Measurements from ENCODE around the gene TAPBPL. TPM values are rescaled to one million over a fixed set of nuclear protein-coding genes. Genes with fewer than 3 reads are reported as not detected.
"Not testable (repeated sequence)": the region's sequence is repeated elsewhere in the genome, so short reads cannot be mapped to it uniquely, and the experiment has no call there.

Gene TAPBPL
- total and polyA plus RNA-seq, 3 experiments from 2014 or later = 29.1 to 131 (median 32.0) TPM

DNA sequence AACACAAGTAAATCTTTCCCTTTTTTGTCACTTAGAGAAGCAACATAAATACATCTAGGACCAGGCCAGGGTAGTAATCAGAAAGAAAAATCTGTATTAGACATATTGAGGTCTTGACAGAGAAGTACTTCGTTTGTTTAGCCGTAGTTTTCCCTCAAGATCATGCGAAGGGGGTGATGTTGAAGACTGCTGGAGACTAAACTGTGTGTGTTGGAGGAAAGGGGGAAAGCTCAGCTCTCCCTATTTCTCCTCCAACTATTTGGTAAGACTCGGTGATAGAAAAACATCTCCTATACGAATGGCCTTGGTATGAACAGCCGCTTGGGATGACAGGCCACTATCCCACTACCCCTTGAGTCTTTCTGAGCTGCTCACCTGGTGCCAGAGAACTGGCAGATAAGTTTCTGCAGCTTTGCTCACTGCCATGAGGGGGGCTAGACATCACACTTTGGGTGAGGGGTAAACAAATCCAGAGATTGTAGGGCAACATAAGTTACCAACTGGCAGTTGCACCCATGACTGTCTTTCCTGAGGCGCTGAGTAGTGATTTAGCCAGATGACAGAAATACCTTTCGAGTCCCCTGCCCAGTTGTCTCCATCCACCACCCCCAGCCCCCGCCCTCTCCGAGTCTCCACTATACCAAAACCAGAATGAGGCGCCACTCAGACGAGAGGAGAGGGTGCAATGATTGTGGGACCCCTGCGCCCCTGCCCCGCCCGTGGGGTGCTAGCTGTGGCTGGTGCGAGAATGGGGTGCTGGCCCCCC is 17.9 kb downstream of the TAPBPL start:
- ChIA-PET POLR2A (interaction anchor here (0.7 to 3.1 kb wide), 20 partner anchors 8 to 398 kb away, joined by 3 to 35 read pairs (median 5); partner anchors contain the start of genes CD27, GAPDH, MRPL51 and TAPBPL), CTCF (interaction anchor here (1.0 to 4.9 kb wide), 22 partner anchors 9 to 150 kb away, joined by 3 to 53 read pairs (median 6); partner anchors contain the start of genes CD27, GAPDH, MRPL51 and TAPBPL)
- Histone ChIP-seq H3K4me3 (ENCODE audit: low read length) (peak overlapping the region; percentile 86), H3K9me3 (ENCODE audit: low read length) (no peaks in the 10 kb centered on the region), H3K4me1 (ENCODE audit: insufficient read depth, low read length) (peaks cover 42% of the 10 kb centered on the region), H3K27me3 (ENCODE audit: insufficient read depth, low read length, poor library complexity, severe bottlenecking) (no peaks in the 10 kb centered on the region), H3K27ac (ENCODE audit: low read depth, low read length) (peak overlapping the region; percentile 63), H3K36me3 (ENCODE audit: insufficient read depth, low read length) (peaks cover 19% of the 10 kb centered on the region)
- H3K36me3 Mint-ChIP-seq = peaks cover 5 to 48% (median 13%) of the 10 kb centered on the region in 3 donors
- H3K4me1 Mint-ChIP-seq = peaks cover 50 to 58% (median 53%) of the 10 kb centered on the region in 3 donors
- H3K4me3 Mint-ChIP-seq = peak overlapping the region; percentile 89 to 97 (median 93)
- DNase-seq = no peak
- no peaks in the 10 kb centered on the region for H3K9me3 Mint-ChIP-seq
- no peaks in the 10 kb centered on the region for H3K27me3 Mint-ChIP-seq
- peak overlapping the region; percentile 90 to 97 (median 96) for H3K27ac Mint-ChIP-seq

DNA sequence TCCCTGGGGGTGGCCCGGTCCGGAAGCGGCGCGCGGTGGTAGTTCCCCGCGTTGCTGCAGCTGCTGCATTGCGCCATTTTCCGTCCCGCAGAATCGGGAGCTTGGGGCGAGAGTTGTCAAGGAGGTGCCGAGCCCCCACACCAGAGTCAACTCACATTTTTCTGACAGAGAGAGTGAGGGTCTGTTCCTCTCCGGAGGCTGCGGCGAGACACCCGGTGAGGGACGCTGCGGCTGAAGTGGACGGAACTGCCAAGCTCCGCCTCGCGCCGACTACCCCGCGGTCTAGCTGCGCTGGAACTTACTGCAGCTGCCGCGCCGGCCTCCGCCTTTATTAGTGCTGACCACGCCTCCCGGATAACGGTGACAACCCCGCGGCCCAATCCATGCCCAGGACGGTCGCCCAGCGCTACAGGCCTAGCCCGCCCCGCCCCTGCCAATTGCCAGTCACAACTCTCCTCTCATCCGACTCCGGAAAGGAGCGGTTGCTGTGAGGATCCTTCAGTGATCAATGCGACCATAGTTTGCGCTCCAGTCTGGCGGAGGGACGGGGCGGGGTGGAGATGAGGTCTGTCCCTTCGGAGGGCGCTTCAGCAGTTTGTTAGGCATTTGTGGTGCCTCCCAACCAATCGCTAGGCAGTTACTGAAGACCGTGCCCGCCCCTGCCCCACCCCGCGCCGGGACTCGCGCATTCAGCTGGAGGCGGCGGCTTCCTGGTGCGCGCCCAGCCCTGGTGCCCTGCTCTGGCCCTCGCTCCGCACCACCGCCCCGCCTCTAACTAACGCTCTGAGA is 18.7 kb downstream of the TAPBPL start, which contains the start of gene VAMP1:
TSS of gene VAMP1 (minus strand) at position 303 of the 789 bp plus-strand sequence. CDS start at position 157, 146 bp downstream.
- H3K4me1 Mint-ChIP-seq = peaks cover 46 to 52% (median 47%) of the 10 kb centered on the region in 3 donors

DNA sequence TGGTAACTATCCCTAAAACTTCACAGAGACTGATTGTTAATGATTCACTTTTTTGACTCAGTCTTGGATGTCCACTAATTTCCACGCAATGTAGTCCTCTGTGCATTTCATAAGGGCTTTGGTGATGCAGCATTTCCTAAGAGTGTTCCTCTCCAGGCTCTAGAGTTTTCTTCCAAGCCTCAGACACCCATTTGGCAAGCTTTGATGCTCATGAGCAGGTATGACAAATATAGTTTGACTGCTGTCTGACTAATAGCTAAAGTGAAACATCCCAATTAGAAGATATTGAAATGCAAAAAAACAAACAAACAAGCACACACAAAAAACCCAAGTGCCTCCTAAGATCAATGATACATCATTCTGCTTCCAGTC is 20.1 kb downstream of the TAPBPL start:
- CTCF ChIA-PET = interaction anchor here (1.3 to 4.9 kb wide), 3 partner anchors 21 to 66 kb away, joined by 3 to 29 read pairs (median 9); partner anchors contain the start of genes CD27 and MRPL51
- Mint-ChIP-seq H3K36me3 (peaks cover 0 to 29% (median 3%) of the 10 kb centered on the region in 3 donors), H3K4me1 (peaks cover 33 to 38% (median 34%) of the 10 kb centered on the region in 3 donors), H3K27me3 (peaks cover under 1 to 6% of the 10 kb centered on the region in 2 donors), H3K27ac (peak overlapping the region in 3 of 8 donors; percentile 1 to 96 (median 68)), H3K9me3 (no peaks in the 10 kb centered on the region), H3K4me3 (peak overlapping the region in 5 of 7 donors; percentile 1 to 93 (median 36))
- H3K9me3 ChIP-seq (ENCODE audit: low read length) = no peaks in the 10 kb centered on the region
- H3K4me3 ChIP-seq (ENCODE audit: low read length) = no peak overlapping the region
- peaks cover 4% of the 10 kb centered on the region for H3K36me3 ChIP-seq (ENCODE audit: insufficient read depth, low read length)
- DNase-seq = no peak
- H3K27ac ChIP-seq (ENCODE audit: low read depth, low read length) = no peak overlapping the region
- POLR2A ChIA-PET = interaction anchor here (3.1 kb wide), 1 partner anchor 63 kb away, joined by 24 read pairs; the partner anchor contains the start of gene GAPDH
- peaks cover 25% of the 10 kb centered on the region for H3K4me1 ChIP-seq (ENCODE audit: insufficient read depth, low read length)
- no peaks in the 10 kb centered on the region for H3K27me3 ChIP-seq (ENCODE audit: insufficient read depth, low read length, poor library complexity, severe bottlenecking)

More for the DNA sequence above, 18.7 kb downstream of the TAPBPL start, which contains the start of gene VAMP1:
- ChIA-PET CTCF (interaction anchor here (0.7 to 4.9 kb wide), 26 partner anchors 9 to 150 kb away, joined by 3 to 53 read pairs (median 5); partner anchors contain the start of genes CD27, GAPDH, MRPL51 and TAPBPL), POLR2A (interaction anchor here (0.5 to 3.1 kb wide), 29 partner anchors 9 to 1532 kb away, joined by 3 to 35 read pairs (median 4); partner anchors contain the start of genes CD27, GAPDH, MRPL51 and TAPBPL)
- no peaks in the 10 kb centered on the region for H3K9me3 ChIP-seq (ENCODE audit: low read length)
- peak within 1 kb of the TSS; percentile 86 for H3K4me3 ChIP-seq (ENCODE audit: low read length)
- DNase-seq = peak; percentile 94 to 97 (median 95)
- peak within 1 kb of the TSS; percentile 90 to 97 (median 96) for H3K27ac Mint-ChIP-seq
- H3K4me3 Mint-ChIP-seq = peak within 1 kb of the TSS; percentile 89 to 97 (median 93)
- no peaks in the 10 kb centered on the region for H3K9me3 Mint-ChIP-seq
- H3K27ac ChIP-seq (ENCODE audit: low read depth, low read length) = peak within 1 kb of the TSS; percentile 63
- H3K27me3 Mint-ChIP-seq = no peaks in the 10 kb centered on the region
- peaks cover 35% of the 10 kb centered on the region for H3K4me1 ChIP-seq (ENCODE audit: insufficient read depth, low read length)
- peaks cover 15% of the 10 kb centered on the region for H3K36me3 ChIP-seq (ENCODE audit: insufficient read depth, low read length)
- peaks cover 2 to 42% (median 10%) of the 10 kb centered on the region in 3 donors for H3K36me3 Mint-ChIP-seq
- H3K27me3 ChIP-seq (ENCODE audit: insufficient read depth, low read length, poor library complexity, severe bottlenecking) = no peaks in the 10 kb centered on the region

DNA sequence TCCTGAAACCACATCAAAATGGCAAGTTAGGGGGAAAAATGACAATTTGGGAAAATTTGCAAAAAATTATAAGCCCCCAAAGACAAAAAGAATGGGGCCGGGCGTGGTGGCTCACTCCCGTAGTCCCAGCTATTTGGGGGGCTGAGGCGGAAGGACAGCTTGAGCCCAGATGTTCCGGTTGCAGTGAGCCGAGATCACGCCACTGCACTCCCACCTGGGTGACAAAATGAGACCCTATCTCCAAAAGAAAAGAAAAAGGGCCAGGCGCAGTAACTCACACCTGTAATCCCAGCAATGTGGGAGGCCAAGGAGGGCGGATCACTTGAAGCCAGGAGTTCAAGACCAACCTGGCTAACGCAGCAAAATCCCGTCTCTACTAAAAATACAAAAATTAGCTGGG is 20.6 kb downstream of the TAPBPL start:
- Mint-ChIP-seq H3K9me3 (no peaks in the 10 kb centered on the region), H3K4me3 (peak overlapping the region in 1 of 7 donors; percentile 40), H3K27ac (peak overlapping the region in 2 of 8 donors; percentile 68 to 96), H3K27me3 (peaks cover 2 to 8% of the 10 kb centered on the region in 2 donors), H3K4me1 (peaks cover 28 to 33% (median 28%) of the 10 kb centered on the region in 3 donors), H3K36me3 (peaks cover 0 to 24% (median 2%) of the 10 kb centered on the region in 3 donors)
- Histone ChIP-seq H3K27me3 (ENCODE audit: insufficient read depth, low read length, poor library complexity, severe bottlenecking) (no peaks in the 10 kb centered on the region), H3K36me3 (ENCODE audit: insufficient read depth, low read length) (peaks cover 4% of the 10 kb centered on the region), H3K27ac (ENCODE audit: low read depth, low read length) (no peak overlapping the region), H3K9me3 (ENCODE audit: low read length) (no peaks in the 10 kb centered on the region), H3K4me1 (ENCODE audit: insufficient read depth, low read length) (peaks cover 25% of the 10 kb centered on the region), H3K4me3 (ENCODE audit: low read length) (no peak overlapping the region)
- CTCF ChIA-PET = no interaction called here
- DNase-seq = no peak
- POLR2A ChIA-PET = interaction anchor here (0.6 kb wide), 1 partner anchor 381 kb away, joined by 3 read pairs; no protein-coding TSS in a partner anchor

DNA sequence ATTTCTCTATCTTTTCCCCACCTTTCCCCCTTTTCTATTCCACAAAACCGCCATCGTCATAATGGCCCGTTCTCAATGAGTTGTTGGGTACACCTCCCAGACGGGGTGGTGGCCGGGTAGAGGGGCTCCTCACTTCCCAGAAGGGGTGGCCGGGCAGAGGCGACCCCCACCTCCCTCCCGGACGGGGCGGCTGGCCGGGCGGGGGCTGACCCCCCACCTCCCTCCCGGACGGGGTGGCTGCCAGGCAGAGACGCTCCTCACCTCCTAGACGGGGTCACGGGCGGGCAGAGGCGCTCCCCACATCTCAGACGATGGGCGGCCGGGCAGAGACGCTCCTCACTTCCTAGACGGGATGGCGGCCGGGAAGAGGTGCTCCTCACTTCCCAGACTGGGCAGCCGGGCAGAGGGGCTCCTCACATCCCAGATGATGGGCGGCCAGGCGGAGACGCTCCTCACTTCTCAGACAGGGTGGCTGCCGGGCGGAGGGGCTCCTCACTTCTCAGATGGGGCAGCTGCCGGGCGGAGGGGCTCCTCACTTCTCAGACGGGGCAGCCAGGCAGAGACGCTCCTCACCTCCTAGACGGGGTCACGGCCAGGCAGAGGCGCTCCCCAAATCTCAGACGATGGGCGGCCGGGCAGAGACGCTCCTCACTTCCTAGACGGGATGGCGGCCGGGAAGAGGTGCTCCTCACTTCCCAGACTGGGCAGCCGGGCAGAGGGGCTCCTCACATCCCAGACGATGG is 23.6 kb downstream of the TAPBPL start:
- H3K4me1 Mint-ChIP-seq; H3K27ac Mint-ChIP-seq; H3K4me3 ChIP-seq (ENCODE audit: low read length); DNase-seq; CTCF ChIA-PET; H3K4me3 Mint-ChIP-seq; H3K27ac ChIP-seq (ENCODE audit: low read depth, low read length); POLR2A ChIA-PET; H3K36me3 Mint-ChIP-seq; H3K9me3 Mint-ChIP-seq; H3K9me3 ChIP-seq (ENCODE audit: low read length); H3K27me3 ChIP-seq (ENCODE audit: insufficient read depth, low read length, poor library complexity, severe bottlenecking); H3K4me1 ChIP-seq (ENCODE audit: insufficient read depth, low read length); H3K36me3 ChIP-seq (ENCODE audit: insufficient read depth, low read length): not testable (repeated sequence)
- peaks cover 6 to 15% of the 10 kb centered on the region in 2 donors for H3K27me3 Mint-ChIP-seq

DNA sequence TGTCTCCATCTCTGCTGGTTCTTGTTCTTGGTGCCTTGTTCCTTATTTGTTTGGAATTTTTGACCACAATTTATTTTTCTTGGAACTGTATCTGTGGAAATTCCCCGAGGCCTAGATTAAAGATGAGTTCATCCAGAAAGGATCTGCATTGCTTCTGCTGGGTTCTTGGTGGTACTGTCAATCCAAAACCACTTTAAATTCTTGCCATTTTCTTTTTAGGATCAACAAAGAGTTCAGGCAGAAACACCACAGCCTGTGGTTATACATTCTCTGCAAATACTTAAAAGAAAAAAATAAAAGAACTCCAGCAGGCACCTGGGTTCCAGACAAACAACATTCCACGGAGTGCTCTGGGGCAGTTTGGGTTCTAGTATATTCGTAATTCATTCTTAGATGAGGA is 24.6 kb downstream of the TAPBPL start:
- Mint-ChIP-seq H3K27ac (no peak overlapping the region), H3K4me3 (peak overlapping the region in 1 of 7 donors; percentile 4), H3K27me3 (peaks cover 6 to 15% of the 10 kb centered on the region in 2 donors), H3K36me3 (no peaks in the 10 kb centered on the region), H3K9me3 (no peaks in the 10 kb centered on the region), H3K4me1 (peaks cover 0 to 3% (median under 1%) of the 10 kb centered on the region in 3 donors)
- H3K4me1 ChIP-seq (ENCODE audit: insufficient read depth, low read length) = no peaks in the 10 kb centered on the region
- CTCF ChIA-PET = no interaction called here
- H3K36me3 ChIP-seq (ENCODE audit: insufficient read depth, low read length) = no peaks in the 10 kb centered on the region
- no peak overlapping the region for H3K27ac ChIP-seq (ENCODE audit: low read depth, low read length)
- no peak for DNase-seq
- no peaks in the 10 kb centered on the region for H3K27me3 ChIP-seq (ENCODE audit: insufficient read depth, low read length, poor library complexity, severe bottlenecking)
- POLR2A ChIA-PET = no interaction called here
- H3K9me3 ChIP-seq (ENCODE audit: low read length) = no peaks in the 10 kb centered on the region
- H3K4me3 ChIP-seq (ENCODE audit: low read length) = no peak overlapping the region

DNA sequence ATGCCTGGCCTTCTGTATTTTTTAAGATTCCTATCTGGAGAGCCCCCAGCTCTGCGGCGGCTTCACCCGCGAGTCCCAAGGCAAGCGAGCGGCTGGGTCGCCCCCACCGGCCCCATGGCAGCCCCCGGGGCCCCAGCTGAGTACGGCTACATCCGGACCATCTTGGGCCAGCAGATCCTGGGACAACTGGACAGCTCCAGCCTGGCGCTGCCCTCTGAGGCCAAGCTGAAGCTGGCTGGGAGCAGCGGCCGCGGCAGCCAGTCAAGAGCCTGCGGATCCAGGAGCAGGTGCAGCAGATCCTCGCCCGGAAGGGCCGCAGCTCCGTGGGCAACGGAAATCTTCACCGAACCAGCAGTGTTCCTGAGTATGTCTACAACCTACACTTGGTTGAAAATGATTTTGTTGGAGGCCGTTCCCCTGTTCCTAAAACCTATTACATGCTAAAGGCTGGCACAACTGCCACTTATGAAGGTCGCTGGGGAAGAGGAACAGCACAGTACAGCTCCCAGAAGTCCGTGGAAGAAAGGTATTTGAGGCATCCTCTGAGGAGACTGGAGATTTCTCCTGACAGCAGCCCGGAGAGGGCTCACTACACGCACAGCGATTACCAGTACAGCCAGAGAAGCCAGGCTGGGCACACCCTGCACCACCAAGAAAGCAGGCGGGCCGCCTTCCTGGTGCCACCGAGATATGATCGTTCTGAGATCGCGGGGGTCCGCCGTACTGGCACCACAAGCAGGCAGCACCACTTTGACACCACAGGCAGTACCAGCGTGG is 25.9 kb downstream of the TAPBPL start:
- H3K36me3 Mint-ChIP-seq; H3K27ac Mint-ChIP-seq; H3K4me3 ChIP-seq (ENCODE audit: low read length); CTCF ChIA-PET; POLR2A ChIA-PET; H3K4me1 Mint-ChIP-seq; H3K9me3 Mint-ChIP-seq; H3K4me1 ChIP-seq (ENCODE audit: insufficient read depth, low read length); H3K4me3 Mint-ChIP-seq; DNase-seq; H3K9me3 ChIP-seq (ENCODE audit: low read length); H3K36me3 ChIP-seq (ENCODE audit: insufficient read depth, low read length); H3K27me3 ChIP-seq (ENCODE audit: insufficient read depth, low read length, poor library complexity, severe bottlenecking); H3K27ac ChIP-seq (ENCODE audit: low read depth, low read length): not testable (repeated sequence)
- peaks cover 6 to 15% of the 10 kb centered on the region in 2 donors for H3K27me3 Mint-ChIP-seq

All from CD8-positive, alpha-beta memory T cell (primary cell).